22Rv1 (cell line): ENCODE measurements around the gene SLC35E2B.
"Not testable (repeated sequence)": the region's sequence is repeated elsewhere in the genome, so short reads cannot be mapped to it uniquely, and the experiment has no call there.

Experiments
- H3K27ac ChIP-seq: fragments of 450-650 bp; 2 replicates; pipeline ENCODE4 v1.5.1; 2017
- ZFX ChIP-seq: fragments of 450-650 bp; IDR thresholded peaks from 2 replicates; pipeline ENCODE4 v1.6.1; 2017; ENCODE audit warnings: antibody characterized with exemption, borderline replicate concordance
- TF ChIP-seq, protein P1 (sequence below): fragments of 450-650 bp; IDR thresholded peaks from 2 replicates; pipeline ENCODE4 v1.5.1; 2017; ENCODE audit warnings: mild to moderate bottlenecking

SLC35E2B gene

DNA sequence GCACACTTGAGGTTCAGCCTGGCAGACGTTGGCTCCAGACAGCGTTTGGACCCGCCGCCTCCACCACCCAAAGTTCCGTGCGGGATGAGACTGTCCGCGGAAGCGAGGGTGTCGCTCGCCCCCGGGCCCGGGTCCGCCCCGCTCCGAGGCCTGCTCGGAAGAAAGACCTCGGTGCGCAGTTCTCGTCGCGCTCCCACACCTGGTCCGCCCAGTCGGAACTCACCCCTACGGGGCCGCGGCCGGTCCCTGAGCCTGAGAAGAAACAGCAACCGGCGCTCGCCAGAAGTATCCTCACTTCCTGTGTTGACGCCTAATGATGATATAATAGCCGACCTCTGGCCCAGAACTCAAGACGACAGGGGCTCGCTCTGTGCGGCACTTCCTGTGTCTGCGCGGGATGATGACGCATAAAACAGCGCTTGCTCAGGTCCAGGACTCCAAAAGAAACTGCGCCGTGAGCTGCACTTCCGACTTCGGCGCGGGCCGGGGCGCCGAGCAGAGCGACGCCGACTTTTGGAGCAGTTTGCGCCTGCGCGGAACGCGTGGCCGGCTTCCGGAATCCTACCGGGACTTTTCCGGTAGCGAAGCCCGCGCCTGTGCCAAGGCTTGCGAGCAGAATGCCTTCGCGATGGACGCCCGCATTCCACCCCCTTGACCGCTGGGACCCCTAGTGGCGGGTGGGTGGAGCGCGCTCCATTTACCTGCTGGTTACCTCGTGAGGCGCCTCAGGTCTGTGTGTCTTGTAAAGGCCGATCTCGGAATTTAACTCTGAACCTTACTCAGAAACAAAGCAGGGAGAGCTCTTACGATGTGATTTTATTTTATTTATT, 31.7 kb upstream of the SLC35E2B start, which contains the start of gene CDK11A:
TSS of gene CDK11A (minus strand) at position 323 of the 830 bp plus-strand sequence. CDS start 1,539 bp downstream, outside the sequence.
- TF ChIP-seq, protein P1, sequence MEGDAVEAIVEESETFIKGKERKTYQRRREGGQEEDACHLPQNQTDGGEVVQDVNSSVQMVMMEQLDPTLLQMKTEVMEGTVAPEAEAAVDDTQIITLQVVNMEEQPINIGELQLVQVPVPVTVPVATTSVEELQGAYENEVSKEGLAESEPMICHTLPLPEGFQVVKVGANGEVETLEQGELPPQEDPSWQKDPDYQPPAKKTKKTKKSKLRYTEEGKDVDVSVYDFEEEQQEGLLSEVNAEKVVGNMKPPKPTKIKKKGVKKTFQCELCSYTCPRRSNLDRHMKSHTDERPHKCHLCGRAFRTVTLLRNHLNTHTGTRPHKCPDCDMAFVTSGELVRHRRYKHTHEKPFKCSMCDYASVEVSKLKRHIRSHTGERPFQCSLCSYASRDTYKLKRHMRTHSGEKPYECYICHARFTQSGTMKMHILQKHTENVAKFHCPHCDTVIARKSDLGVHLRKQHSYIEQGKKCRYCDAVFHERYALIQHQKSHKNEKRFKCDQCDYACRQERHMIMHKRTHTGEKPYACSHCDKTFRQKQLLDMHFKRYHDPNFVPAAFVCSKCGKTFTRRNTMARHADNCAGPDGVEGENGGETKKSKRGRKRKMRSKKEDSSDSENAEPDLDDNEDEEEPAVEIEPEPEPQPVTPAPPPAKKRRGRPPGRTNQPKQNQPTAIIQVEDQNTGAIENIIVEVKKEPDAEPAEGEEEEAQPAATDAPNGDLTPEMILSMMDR = peak; percentile 40
- H3K27ac ChIP-seq = peak within 1 kb of the TSS; percentile 82

DNA sequence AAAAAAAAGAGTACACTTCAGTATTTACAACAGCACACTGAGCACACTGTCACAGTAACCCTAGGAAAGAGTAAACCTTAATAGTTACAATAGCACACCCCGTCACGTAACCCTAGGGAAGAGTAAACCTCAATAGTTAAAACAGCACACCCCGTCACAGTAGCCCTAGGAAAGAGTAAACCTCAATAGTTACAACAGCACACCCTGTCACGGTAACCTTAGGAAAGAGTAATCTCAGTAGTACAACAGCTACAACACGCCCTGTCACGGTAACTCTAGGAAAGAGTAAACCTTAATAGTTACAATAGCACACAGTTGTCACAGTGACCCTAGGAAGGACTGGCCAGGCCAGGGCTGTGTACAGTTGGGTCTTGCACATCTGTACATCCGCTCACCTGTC, 28.6 kb upstream of the SLC35E2B start:
- TF ChIP-seq ZFX = no peak
- TF ChIP-seq, protein P1 = no peak
- H3K27ac ChIP-seq = no peak overlapping the region

DNA sequence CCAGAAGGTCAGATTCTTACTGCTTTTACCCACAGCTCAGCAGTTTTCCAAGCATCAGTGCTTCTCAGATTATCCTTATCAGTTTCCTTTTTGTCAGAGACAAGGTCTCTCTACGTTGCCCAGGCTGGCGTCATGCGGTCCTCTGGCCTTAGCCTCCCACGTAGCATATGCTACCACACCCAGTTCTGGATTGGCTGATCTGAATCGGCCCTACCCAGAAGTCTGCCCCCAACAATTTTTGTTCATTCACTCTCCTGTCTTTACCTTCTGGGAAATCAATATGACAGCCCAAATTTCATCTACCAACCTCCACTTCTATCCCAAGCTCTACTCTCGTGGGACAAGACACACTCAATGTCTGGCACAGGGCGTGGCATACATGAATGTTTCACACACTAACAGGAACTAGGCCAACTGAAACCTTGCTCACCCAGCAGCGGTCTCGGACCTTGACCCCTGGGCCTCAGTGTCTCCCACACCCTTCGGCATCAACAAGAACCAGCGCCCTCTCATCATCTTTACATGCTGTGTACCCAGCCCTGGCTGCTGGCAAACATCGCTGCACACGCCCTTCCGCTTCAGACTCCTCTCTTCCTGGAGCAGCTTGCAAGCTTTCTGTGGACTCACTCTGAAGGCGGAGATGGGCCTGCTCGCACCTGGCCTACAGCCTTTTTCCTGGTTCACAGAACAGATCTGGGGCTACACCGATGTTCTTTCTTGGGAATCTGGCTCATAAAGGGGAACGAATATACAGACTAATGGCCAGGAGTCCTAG, 22.7 kb upstream of the SLC35E2B start:
- H3K27ac ChIP-seq = not testable (repeated sequence)

DNA sequence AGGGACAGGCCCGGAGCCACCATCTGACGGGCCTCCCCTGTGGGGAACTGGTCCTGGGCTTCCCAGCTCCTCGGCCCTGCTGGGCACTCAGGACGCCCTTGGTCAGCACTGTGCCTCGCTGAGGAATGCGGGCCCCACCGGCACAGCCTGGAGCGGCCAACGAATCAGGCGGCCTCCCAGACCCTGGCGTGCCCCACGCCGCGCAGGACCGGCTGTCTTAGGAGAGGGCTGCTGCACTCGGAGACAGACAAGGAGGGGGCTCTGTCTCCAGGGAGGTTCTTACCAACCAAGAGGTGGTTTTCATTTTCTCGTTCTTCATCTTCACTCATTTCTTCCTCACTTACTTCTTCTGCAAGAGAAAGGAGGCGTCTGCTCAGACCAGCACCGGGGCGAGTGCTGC, 15.3 kb upstream of the SLC35E2B start:
- not testable (repeated sequence) for H3K27ac ChIP-seq

DNA sequence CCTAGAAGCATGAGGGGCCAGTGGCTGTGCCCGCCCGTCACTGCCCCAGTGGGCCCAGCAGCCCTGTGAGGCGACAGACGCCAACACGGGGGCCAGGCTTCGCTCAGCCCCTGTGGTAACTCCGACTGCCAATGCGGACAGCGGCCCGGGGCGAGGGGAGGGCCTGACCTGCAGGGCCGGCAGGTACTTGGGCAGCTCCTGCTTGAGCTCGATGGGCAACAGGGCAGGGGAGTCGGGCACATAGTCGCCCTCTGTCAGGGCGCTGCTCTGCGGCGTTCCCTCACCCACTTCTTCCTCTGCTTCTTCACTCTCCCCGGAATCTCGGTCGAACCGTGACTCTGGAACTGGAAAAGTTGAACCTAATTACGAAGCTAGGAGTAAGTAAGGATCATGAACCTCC, 14.6 kb upstream of the SLC35E2B start:
- H3K27ac ChIP-seq = not testable (repeated sequence)

DNA sequence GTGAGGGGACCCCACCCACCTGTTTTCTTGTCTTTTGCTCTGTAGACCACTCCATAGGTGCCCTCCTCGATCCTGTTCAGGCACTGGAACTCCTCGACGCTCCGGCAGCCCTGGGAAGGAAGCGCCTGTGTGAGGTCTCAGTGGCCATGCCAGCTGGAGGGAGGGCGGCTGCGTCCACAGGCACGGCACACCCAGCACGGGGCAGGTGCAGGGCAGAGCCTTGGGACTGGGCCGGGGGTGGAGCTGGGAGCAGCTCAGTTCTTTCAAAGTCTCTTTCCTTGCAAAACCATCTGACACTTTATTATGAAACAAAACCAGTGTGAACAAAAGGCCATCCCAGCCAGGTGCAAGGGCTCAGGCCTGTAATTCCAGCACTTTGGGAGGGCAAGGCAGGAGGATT, 13.0 kb upstream of the SLC35E2B start:
- not testable (repeated sequence) for H3K27ac ChIP-seq

DNA sequence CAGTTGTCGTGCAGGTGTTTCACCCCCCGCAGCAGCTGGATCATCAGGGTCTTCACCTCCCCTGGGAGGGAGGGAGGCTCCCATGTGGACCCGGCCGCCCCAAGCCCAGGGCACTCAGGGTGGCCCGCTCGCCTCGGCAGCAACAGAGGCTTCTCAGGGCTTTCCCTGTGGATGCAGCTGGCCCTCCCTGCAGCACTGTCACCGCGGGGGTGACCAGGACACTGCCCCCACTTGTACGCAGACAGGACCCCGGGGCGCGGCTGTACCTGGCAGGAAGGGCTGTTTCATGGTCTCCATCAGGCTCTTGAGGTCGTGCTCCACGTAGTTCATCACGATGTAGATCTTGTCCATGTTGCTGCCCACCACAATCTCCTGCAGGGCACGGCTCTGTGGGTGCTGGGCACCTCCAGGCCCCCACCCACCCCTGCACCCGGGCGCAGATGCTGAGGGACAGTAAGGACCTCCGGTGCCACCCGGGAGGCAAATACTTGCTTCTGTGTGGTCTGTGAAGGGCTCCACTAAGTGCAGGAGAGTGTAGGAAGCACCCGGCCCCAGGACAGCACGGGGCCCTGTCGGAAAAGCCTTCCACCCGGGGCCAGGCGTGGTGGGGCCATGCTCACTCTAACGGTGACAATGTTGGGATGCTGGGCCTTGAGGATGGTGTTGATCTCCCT, 11.8 kb upstream of the SLC35E2B start:
- not testable (repeated sequence) for H3K27ac ChIP-seq

DNA sequence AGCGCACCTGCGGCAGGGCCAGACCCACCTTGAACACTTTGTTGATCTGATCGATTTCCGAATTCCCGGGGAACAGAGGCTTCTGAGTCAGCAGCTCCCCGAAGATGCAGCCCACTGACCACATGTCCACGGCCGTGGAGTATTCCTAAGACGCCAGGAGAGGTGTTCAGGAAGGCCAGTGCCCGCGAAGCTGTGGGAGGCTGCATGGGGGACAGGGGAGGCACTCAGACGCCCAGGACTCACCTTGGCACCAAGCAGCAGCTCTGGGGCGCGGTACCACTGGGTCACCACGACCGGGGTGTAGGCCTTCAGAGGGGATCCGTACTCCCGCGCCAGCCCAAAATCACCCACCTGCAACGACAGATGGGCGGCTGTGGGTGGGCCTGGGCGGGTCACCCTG, 11.2 kb upstream of the SLC35E2B start:
- no peak for TF ChIP-seq ZFX
- TF ChIP-seq, protein P1 = no peak

DNA sequence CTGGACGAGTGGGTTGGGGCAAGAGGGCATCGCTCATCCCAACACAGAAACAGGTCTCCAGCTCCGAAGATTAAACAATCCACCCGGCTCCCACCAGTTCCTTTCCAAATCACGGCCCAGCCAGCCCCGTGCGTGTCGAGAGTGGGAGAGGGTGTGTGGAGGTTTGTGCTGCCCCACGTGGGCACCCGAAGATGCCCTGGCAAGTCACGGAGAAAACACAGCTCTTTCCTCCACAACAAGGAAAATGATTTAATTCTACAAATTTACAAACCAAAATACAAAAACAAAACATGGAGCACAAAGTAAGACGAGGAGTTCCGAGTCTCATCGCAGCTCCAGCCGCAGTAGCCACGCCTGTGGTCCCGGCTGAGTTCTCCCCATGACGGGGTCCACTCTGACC, 9.9 kb upstream of the SLC35E2B start:
- not testable (repeated sequence) for H3K27ac ChIP-seq

More for the DNA sequence above, 11.2 kb upstream of the SLC35E2B start:
- no peak overlapping the region for H3K27ac ChIP-seq

DNA sequence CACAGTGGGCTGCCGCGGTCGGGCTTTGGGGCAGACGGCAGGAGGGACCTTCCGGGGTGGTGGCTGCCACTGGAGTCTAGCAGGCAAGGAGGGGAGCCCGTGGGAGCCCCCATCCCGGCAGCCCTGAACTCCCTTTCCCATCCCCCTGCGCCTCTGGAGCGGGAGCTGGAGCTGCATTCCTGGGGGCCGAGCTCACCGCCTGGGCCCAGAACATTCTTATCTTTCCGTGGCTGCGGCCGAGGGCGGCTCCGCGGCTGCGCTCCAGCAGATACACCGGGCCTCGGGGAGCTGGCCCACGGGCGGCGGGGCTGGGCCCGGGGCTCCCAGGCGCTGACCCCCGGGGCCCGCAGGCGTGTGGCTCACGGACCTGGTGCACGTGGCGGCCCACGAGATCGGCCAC, 8.0 kb upstream of the SLC35E2B start:
- H3K27ac ChIP-seq = not testable (repeated sequence)

DNA sequence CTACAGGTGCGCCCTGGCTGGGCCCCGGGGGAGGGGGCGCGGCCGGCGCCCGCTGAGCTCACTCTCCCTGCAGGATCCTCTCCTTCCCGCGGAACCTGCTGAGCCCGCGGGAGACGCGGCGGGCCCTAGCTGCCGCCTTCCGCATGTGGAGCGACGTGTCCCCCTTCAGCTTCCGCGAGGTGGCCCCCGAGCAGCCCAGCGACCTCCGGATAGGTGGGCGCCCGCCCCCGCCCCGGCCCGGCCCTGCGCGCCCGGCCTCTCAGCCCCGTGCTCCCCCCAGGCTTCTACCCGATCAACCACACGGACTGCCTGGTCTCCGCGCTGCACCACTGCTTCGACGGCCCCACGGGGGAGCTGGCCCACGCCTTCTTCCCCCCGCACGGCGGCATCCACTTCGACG, 7.5 kb upstream of the SLC35E2B start:
- not testable (repeated sequence) for H3K27ac ChIP-seq

DNA sequence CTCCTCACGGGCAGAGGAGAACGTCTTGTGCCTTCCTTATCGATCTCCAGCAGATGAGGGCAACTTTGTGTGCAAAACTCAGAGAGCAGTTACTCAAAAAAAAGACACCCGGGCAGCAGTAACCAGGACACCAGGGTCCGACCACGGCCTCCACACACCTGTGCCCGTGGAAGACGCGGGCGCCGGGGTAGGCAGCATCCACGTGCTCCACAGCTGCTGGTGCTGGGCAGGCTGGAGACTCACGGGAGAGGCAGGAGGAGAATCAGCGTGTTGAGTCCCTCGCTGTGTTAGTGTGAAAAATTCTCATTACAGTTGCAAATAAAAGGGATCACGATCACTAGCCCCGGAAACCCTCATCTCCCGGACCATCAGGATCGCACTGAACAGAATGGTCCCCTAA, 6.5 kb upstream of the SLC35E2B start:
- not testable (repeated sequence) for H3K27ac ChIP-seq

DNA sequence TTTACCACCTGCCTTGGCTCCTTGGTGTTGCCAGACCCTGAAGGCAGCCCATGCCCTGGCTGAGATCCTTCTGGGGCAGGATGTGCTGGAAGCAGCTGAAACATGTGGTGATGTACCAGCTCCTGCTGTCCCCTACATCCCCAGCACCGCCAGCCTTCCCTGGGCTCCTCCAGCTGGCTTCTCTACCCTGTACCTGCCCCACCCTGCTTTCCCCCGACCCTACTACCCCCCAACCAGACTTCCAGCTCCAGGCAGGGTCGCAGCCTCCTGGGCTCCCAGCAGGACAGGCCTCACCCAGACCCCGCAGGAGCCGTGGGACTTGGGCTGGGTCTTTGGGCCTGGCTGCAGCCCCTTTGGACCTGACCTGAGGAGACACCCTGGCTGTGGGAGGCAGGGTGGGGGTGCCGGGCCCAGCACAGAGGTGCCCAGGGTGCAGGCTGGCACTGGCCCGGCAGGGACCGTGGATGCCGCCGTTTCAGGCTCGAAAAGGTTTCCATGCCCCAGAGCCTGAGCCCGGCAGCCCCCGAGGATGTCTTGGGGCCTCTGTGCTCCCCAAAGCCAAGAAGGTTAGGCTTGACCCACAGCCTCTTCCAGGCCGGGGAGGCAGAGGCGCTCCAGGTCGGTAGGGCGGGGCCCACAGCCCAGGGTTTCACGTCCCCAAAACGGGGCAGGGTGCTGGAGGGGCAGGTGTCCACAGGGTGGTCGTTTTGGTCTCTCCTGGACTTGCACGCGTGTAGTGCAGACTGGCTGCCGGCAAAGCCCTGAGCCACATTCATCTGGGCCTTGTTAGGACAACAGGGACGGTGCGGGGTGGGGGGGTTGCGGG, 5.0 kb upstream of the SLC35E2B start:
- not testable (repeated sequence) for H3K27ac ChIP-seq

DNA sequence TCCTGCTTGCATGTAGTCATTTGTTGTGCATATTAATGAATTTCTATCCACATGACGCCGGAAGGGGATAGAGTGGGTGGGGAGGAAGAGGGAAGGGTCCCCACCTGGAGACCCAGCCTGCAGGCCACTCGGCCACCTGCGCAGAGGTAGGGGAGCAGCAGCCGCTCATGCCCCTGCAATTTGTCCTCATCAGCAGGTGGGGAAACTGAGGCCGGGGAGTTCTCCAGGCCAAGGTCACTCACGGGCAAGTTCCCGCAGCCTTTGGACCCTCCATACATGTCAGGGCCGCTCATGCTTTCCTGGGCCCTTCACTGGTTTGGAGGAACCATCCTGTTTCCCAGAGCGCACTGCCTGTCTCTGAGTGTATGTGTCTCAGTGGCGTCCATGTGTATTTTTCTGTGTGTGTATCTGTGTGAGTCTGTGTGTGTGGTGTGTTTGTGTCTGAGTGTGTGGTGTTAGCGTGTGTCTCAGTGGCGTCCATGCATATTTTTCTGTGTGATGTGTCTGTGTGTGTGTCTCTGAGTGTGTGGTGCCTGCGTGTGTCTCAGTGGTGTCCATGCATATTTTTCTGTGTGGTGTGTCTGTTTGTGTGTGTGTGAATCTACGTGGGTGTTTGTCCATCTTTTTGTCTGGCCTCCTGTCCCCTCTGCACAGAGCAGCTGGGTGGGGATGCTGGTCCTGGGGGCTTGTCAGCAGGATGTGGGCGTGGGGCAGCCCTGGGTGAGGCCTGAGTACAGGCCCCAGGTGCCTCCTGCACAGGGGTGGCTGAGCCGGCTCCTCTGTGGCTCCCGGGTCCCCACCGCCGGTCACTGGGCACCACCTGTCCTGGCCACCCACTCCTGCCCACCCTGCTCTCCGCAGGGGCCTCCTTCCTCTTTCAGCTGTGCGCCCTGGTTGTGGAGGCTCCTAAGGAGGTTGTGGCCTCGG, 4.1 kb upstream of the SLC35E2B start:
- H3K27ac ChIP-seq = not testable (repeated sequence)

DNA sequence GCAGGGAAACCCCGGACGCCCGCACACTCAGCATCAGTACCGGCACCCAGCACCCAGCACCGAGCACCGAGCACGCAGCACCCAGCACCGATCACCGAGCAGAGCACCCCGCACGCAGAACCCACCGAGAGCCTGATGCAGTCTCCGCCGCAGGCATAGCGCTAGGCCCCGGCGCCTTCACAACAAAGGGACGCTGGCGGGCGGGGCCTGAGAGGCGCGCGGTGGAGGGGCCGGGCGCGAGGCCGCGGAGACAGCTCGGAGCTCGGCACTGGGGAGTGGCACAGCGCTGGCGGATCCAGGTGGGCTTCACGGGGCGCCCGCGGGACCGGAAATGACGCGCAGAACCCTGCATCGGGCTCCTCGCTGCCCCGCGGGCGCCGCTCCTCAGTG, 276 bp downstream of the SLC35E2B start:
- peak overlapping the region; percentile 76 for H3K27ac ChIP-seq
